GM18505 (cell line): ENCODE measurements around the gene NOC4L.
"Not testable (repeated sequence)": the region's sequence is repeated elsewhere in the genome, so short reads cannot be mapped to it uniquely, and the experiment has no call there.

ENCODE experiments used
- ATAC-seq: cut with Tn5 transposase; IDR thresholded peaks from one replicate; pipeline ENCODE4 v1.9.1; 2021; ENCODE audit not compliant: unreplicated experiment
- POLR2A ChIP-seq: IDR thresholded peaks from 4 replicates; pipeline ENCODE4 v1.6.1; 2011; ENCODE audit warnings: borderline replicate concordance; ENCODE audit not compliant: insufficient read depth, insufficient read length; ENCODE audit errors: extremely low read depth

The NOC4L gene

GRCh38 chr12:132144115-132144809 lies at the start of gene NOC4L, which contains the start of gene DDX51:
Gene NOC4L (plus strand): TSS chr12:132144457. CDS start chr12:132144489, 32 bp downstream.
Gene DDX51 (minus strand): TSS chr12:132144319. CDS start chr12:132144296, 23 bp downstream.
- peak; percentile 83 for ATAC-seq
- TF ChIP-seq POLR2A, result peak; percentile 80

GRCh38 chr12:132095520-132096409 lies 48.5 kb upstream of the NOC4L start:
- no peak for ATAC-seq
- no peak for TF ChIP-seq POLR2A

DNA sequence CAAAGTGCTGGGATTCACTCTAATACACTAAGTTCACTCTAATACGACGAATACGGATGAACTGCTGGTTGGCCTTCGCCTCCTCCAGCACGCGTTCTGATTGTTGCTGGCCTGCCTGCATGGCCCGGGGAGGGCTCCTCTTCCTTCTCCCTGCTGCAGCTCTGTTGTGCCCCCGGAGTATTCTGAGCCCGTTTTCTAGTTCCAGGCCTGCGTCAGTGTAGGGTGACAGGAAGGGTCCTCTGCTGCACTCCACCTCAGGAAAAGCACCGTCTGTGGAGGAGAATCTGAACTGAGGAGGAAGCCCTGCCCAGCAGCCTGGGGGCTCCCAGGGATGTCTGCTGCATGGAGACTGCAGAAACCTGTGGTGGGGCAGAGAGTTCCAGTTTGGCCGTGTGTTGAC lies 44.5 kb upstream of the NOC4L start:
- ATAC-seq, result no peak
- TF ChIP-seq POLR2A, result no peak

DNA sequence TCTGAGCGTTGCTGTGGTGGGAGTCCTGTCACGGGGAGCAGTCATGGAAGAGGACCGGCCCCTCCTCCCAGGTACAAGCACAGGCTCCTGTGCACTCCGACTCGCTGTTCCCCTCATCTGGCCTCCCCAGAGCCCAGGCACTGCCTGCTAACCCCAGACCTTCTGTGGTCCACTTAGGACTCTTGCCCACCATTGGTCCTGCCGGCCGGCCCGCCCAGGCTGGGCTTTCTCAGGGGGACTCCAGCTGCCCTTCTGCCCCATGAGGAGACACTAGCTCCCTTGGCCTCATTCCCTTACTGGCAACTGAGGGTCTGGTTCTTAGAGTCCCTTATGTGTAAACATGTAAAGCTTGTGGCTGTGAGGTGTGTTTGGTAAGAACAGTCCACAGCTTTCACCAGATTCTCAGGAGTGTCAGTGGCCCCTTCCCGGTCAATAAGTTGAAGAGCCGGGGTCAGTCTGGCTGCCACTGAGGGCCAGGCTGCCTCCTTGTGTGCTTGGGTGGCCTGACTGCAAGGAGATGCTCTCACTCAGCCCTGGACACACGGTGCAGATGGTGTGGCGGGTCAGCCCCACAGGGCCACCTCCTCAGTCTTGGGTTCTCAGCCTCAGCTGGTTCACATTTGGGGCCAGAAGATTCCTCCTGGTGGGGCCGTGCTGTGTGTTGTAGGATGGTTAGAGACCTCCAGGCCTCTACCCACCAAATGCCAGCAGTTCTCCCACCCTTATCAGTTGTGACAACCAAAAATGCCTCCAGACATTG lies 43.8 kb upstream of the NOC4L start:
- no peak for ATAC-seq

DNA sequence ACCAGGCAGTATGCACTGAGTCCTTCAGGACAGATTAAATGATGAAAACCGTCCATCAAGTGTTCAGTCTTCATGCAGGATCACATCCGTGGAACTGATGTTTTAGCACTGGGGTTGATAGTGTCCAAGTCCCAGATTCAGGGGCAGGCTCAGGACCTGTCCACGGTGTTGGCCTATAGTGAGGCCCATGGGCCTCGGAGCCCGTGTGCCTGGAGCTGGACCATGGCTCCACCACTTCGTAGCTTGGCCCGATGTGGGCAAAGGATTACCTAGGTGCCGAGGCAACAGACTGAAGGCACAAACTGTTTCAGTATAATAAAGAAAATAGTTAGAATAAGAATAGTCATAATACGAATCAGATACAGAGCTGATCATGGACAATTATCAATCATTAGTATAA lies 42.0 kb upstream of the NOC4L start:
- ATAC-seq, result no peak
- no peak for TF ChIP-seq POLR2A

More for the DNA sequence above, 43.8 kb upstream of the NOC4L start:
- TF ChIP-seq POLR2A, result no peak

- ATAC-seq, result not testable (repeated sequence)
Measured at GRCh38 chr12:132103072-132103471, 41.2 kb upstream of the NOC4L start.

GRCh38 chr12:132103542-132104308 lies 40.5 kb upstream of the NOC4L start:
- no peak for ATAC-seq
- no peak for TF ChIP-seq POLR2A

DNA sequence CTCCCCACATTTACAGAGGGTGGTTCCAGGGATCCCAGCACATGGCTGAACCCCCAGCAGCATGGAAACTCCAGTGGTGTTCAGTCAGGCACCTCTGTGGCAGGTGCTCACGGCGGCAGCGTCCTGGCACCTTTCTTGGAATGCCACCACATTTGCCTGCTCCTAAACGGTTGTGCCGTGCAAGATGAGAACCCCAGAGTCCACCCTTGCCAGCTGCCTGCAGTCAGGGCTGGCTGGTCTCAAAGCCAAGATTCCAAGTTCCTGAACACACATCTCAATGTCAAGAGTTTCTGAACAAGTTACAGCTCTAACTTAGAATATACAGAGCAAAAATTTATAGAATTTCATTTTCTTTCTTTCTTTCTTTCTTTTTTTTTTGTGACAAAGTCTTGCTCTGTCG lies 38.8 kb upstream of the NOC4L start:
- ATAC-seq, result no peak
- no peak for TF ChIP-seq POLR2A

DNA sequence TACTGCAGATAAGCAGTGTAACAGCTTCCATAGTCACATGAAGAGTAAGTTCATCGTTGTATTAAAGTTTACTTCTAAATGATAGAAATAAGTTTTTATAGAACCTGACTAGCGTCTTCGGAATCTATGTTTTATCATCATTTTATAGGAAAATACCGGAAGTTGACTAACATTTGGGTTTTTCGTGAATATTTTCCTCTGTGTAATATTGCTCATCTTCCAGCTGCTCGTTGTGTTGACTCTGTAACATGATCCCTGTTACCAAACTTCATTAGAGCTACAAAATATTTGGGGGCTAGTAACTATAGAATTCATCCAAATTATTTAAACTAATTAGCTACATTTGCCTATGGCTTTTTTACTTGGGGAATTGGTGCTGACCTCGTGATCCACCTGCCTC lies 37.3 kb upstream of the NOC4L start:
- no peak for ATAC-seq
- TF ChIP-seq POLR2A, result no peak

DNA sequence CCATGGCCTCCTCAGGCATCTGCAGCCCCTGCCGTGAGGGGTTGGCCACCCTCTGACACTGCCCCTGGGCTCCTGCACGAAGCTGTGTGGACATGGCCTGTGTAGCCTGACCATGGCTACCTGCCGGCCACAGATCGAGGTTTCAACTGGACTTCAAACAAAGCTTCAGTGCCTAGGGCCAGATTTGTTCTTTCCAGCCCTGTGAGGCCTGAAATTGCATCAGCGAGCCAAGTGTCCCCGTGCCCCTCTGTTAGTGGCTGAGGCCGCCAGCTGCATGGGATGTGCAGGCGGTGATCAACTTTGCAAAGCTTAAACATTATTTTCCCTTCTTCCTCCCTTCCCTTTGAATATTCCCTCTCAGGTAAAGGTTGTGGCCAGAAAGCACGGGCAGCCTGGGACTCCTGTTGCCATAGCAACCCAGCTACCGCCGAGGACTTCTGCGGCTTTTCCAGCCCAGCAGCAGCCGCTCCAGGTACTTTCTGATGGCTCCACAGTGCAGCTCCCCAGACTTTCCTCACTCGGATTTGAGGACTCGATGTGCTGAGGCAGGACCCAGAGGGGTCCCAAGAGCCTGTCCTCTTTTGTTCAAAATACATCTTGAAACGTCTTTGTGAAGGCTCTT lies 35.9 kb upstream of the NOC4L start:
- TF ChIP-seq POLR2A, result no peak
- no peak for ATAC-seq

DNA sequence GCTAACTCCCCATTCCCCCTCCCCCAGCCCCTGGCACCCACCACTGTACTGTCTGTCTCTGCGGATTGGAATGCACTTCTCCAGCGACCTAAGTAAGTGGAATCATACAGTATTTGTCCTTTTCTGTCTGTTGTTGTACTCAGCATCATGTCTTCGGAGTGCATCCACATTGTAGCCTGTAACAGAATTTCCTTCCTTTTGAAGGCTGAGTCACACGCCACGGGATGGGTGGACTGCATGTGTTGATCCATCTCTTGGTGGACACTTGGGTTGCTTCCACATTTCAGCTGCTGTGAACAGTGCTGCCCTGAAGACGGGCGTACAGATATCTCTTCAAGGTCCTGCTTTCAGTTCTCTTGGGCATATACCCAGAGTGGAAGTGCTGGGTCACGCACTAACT lies 34.5 kb upstream of the NOC4L start:
- ATAC-seq, result no peak
- TF ChIP-seq POLR2A, result no peak

- ATAC-seq, result no peak
- no peak for TF ChIP-seq POLR2A
Measured at GRCh38 chr12:132110677-132111076, 33.6 kb upstream of the NOC4L start.
